ENCODE measurements around the gene ITGA6.

Gene ITGA6

GRCh38 chr2:172442072-172442895 lies 14.9 kb downstream of the ITGA6 start:
- DNase-seq (ENCODE audit: low spot score): peak; percentile 53

GRCh38 chr2:172445851-172446250 lies 18.5 kb downstream of the ITGA6 start:
- no peak for DNase-seq (ENCODE audit: low spot score)

GRCh38 chr2:172446474-172447063 lies 19.2 kb downstream of the ITGA6 start:
- DNase-seq (ENCODE audit: low spot score): no peak

- no peak for DNase-seq (ENCODE audit: low spot score)
Measured at GRCh38 chr2:172447811-172448493, 20.6 kb downstream of the ITGA6 start.

GRCh38 chr2:172448544-172449267 lies 21.3 kb downstream of the ITGA6 start:
- no peak for DNase-seq (ENCODE audit: low spot score)

GRCh38 chr2:172449911-172450550 lies 22.6 kb downstream of the ITGA6 start:
- DNase-seq (ENCODE audit: low spot score): no peak

GRCh38 chr2:172451923-172452322 lies 24.5 kb downstream of the ITGA6 start:
- DNase-seq (ENCODE audit: low spot score): no peak

GRCh38 chr2:172452845-172453244 lies 25.5 kb downstream of the ITGA6 start:
- DNase-seq (ENCODE audit: low spot score): no peak

GRCh38 chr2:172454404-172455120 lies 27.2 kb downstream of the ITGA6 start:
- DNase-seq (ENCODE audit: low spot score): no peak

GRCh38 chr2:172455121-172455515 lies 27.7 kb downstream of the ITGA6 start:
- no peak for DNase-seq (ENCODE audit: low spot score)

- DNase-seq (ENCODE audit: low spot score): no peak
Measured at GRCh38 chr2:172456002-172456401, 28.6 kb downstream of the ITGA6 start.

GRCh38 chr2:172457536-172457935 lies 30.1 kb downstream of the ITGA6 start:
- no peak for DNase-seq (ENCODE audit: low spot score)

GRCh38 chr2:172458561-172459124 lies 31.3 kb downstream of the ITGA6 start:
- DNase-seq (ENCODE audit: low spot score): no peak

GRCh38 chr2:172460780-172461201 lies 33.4 kb downstream of the ITGA6 start:
- no peak for DNase-seq (ENCODE audit: low spot score)

GRCh38 chr2:172461591-172462372 lies 34.4 kb downstream of the ITGA6 start:
- DNase-seq (ENCODE audit: low spot score): peak; percentile 77

- DNase-seq (ENCODE audit: low spot score): no peak
Measured at GRCh38 chr2:172462373-172462848, 35.0 kb downstream of the ITGA6 start.

- no peak for DNase-seq (ENCODE audit: low spot score)
Measured at GRCh38 chr2:172462849-172463381, 35.5 kb downstream of the ITGA6 start.

GRCh38 chr2:172464400-172465129 lies 37.2 kb downstream of the ITGA6 start:
- no peak for DNase-seq (ENCODE audit: low spot score)
